Liver (tissue), 9 donors: Measurements from ENCODE around the gene MAPK8IP3. TPM values are rescaled to one million over a fixed set of nuclear protein-coding genes. Genes with fewer than 3 reads are reported as not detected.
A peak's percentile ranks its signal among the peaks of the same experiment; 100 is the strongest.

Experiments
- DNase-seq: peaks from one replicate; pipeline ENCODE4 v3.0.0-alpha.2; 2017; ENCODE audit warnings: low spot score
- H3K27ac ChIP-seq, 2 donors: one replicate each; pipeline ENCODE4 v1.7.0; 2013; ENCODE audit warnings: inconsistent platforms in 2 of 2, low read length in 2 of 2, control low read depth in 1 of 2, low read depth in 1 of 2, mild to moderate bottlenecking in 1 of 2
- H3K27me3 ChIP-seq, 4 donors: one replicate each; pipeline versions ENCODE4 v1.6.1 to v1.7.0; 2013; ENCODE audit warnings: low read length in 3 of 4, inconsistent platforms in 1 of 4, mild to moderate bottlenecking in 1 of 4, moderate library complexity in 1 of 4; ENCODE audit not compliant: control insufficient read depth in 4 of 4, insufficient read depth in 4 of 4
- H3K36me3 ChIP-seq, 4 donors: one replicate each; pipeline versions ENCODE4 v1.6.1 to v1.7.0; 2013; ENCODE audit warnings: low read length in 3 of 4, mild to moderate bottlenecking in 3 of 4, low read depth in 1 of 4, moderate library complexity in 1 of 4; ENCODE audit not compliant: control insufficient read depth in 4 of 4, insufficient read depth in 3 of 4
- H3K4me1 ChIP-seq, 4 donors: one replicate each; pipeline versions ENCODE4 v1.6.1 to v1.7.0; 2013; ENCODE audit warnings: low read length in 3 of 4, mild to moderate bottlenecking in 3 of 4, moderate library complexity in 1 of 4; ENCODE audit not compliant: control insufficient read depth in 4 of 4, insufficient read depth in 4 of 4
- H3K4me3 ChIP-seq, 3 donors: one replicate each; pipeline versions ENCODE4 v1.6.1 to v1.7.0; 2013; ENCODE audit warnings: low read length in 3 of 3, control low read depth in 1 of 3, low read depth in 1 of 3, mild to moderate bottlenecking in 1 of 3
- H3K9ac ChIP-seq, 2 donors: one replicate each; pipeline ENCODE4 v1.7.0; 2013; ENCODE audit warnings: low read length in 2 of 2, mild to moderate bottlenecking in 2 of 2, moderate library complexity in 2 of 2, control low read depth in 1 of 2, low read depth in 1 of 2
- H3K9me3 ChIP-seq, 4 donors: one replicate each; pipeline versions ENCODE4 v1.6.1 to v1.7.0; 2013; ENCODE audit warnings: low read length in 3 of 4; ENCODE audit not compliant: control insufficient read depth in 4 of 4
- EGR1 ChIP-seq, 2 donors: IDR thresholded peaks; 2 replicates each; pipeline ENCODE4 v1.6.1; 2016 to 2018; ENCODE audit warnings: antibody characterized with exemption in 2 of 2, low read depth in 2 of 2
- FOXA1 ChIP-seq: IDR thresholded peaks from 2 replicates; pipeline ENCODE4 v1.6.1; 2016; ENCODE audit warnings: antibody characterized with exemption
- FOXA2 ChIP-seq: IDR thresholded peaks from 2 replicates; pipeline ENCODE4 v1.6.1; 2016; ENCODE audit warnings: antibody characterized with exemption
- GABPA ChIP-seq, 2 donors: IDR thresholded peaks in 1 of 2; conservative IDR thresholded peaks in 1 of 2; 2 replicates each; pipeline ENCODE4 v1.6.1; 2016; ENCODE audit warnings: antibody characterized with exemption in 2 of 2, mild to moderate bottlenecking in 1 of 2, moderate library complexity in 1 of 2
- HNF4A ChIP-seq, 2 donors: conservative IDR thresholded peaks; 2 replicates each; pipeline ENCODE4 v1.6.1; 2016; ENCODE audit warnings: antibody characterized with exemption in 2 of 2, mild to moderate bottlenecking in 2 of 2
- HNF4G ChIP-seq: IDR thresholded peaks from 2 replicates; pipeline ENCODE4 v1.6.1; 2016; ENCODE audit warnings: antibody characterized with exemption
- JUND ChIP-seq, 2 donors: IDR thresholded peaks; 2 replicates each; pipeline ENCODE4 v1.6.1; 2016; ENCODE audit warnings: antibody characterized with exemption in 2 of 2
- NR2F2 ChIP-seq: IDR thresholded peaks from 2 replicates; pipeline ENCODE4 v1.6.1; 2016; ENCODE audit warnings: antibody characterized with exemption
- RAD21 ChIP-seq, 2 donors: IDR thresholded peaks; 2 replicates each; pipeline ENCODE4 v1.6.1; 2016; ENCODE audit warnings: antibody characterized with exemption in 2 of 2, mild to moderate bottlenecking in 2 of 2
- RXRA ChIP-seq, 2 donors: IDR thresholded peaks; 2 replicates each; pipeline ENCODE4 v1.6.1; 2017 to 2018; ENCODE audit warnings: antibody characterized with exemption in 2 of 2, mild to moderate bottlenecking in 1 of 2
- SP1 ChIP-seq: IDR thresholded peaks from 2 replicates; pipeline ENCODE4 v1.6.1; 2018; ENCODE audit warnings: antibody characterized with exemption, mild to moderate bottlenecking
- TAF1 ChIP-seq: conservative IDR thresholded peaks from 2 replicates; pipeline ENCODE4 v1.6.1; 2016; ENCODE audit warnings: antibody characterized with exemption, mild to moderate bottlenecking
- YY1 ChIP-seq: IDR thresholded peaks from 2 replicates; pipeline ENCODE4 v1.6.1; 2016; ENCODE audit warnings: antibody characterized with exemption, mild to moderate bottlenecking
- WGBS: extraction: QIAGEN DNeasy Blood & Tissue Kit; methylation state at CpG from one replicate; pipeline ENCODE4 v1.1.7; 2013; 5-methylcytosine and 5-hydroxymethylcytosine counted together
- polyA plus RNA-seq, 2 donors: library from polyadenylated mRNA; stranded (reverse) in 1 of 2; unstranded in 1 of 2; fragments of 200-250 nt in 1 of 2; fragments of >200 nt in 1 of 2; fragmentation: Nextera tagmentation in 1 of 2; extraction: Ambion mirVana in 1 of 2; gene quantifications; one replicate each; pipeline versions ENCODE4 v1.2.1 to v1.2.3, GENCODE V29; 2013 to 2015
- total RNA-seq, 2 donors: library from RNA; depleted of rRNA; stranded (reverse); fragments of >200 nt; gene quantifications; one replicate each; pipeline ENCODE4 v1.2.3, GENCODE V29; 2014
- TF ChIP-seq, protein P1 (sequence below): fragments of 150-350 bp; IDR thresholded peaks from 2 replicates; pipeline ENCODE4 v1.5.1; 2017; ENCODE audit warnings: improper control_type of control experiment, low read depth, low read length; ENCODE audit not compliant: missing input control
- TF ChIP-seq, protein P2 (sequence below): IDR thresholded peaks from 2 replicates; pipeline ENCODE4 v1.6.1; 2016; ENCODE audit warnings: antibody characterized with exemption
- TF ChIP-seq, protein P3 (sequence below): IDR thresholded peaks from 2 replicates; pipeline ENCODE4 v1.6.1; 2016; ENCODE audit warnings: antibody characterized with exemption, mild to moderate bottlenecking
- donor health status: healthy.
- donor health status: healthy.
- donor health status: healthy.
- donor health status: healthy.
- donor health status: healthy.

MAPK8IP3 gene
- total and polyA plus RNA-seq, 4 donors, result 4.1 to 43.0 (median 9.3) TPM

DNA sequence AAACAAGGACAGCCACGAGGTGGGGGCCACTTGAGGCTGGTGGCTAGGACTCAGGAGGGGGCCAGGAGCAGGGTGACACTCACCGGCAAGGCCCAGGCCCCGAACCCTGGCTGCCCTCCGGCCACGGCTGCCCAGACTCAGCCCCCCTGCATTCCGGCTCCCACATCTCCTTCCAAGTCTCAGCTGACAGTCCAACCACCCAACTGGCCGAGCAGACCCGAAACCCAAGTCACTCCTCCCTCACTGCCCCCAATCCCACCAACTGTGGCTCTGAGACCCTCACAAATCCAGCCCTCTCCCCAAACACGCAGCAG is 111.2 kb downstream of the MAPK8IP3 start:
- Histone ChIP-seq H3K9ac (no peak overlapping the region), H3K4me3 (no peak overlapping the region), H3K9me3 (no peaks in the 10 kb centered on the region), H3K4me1 (peaks cover 3 to 78% (median 69%) of the 10 kb centered on the region in 4 donors), H3K36me3 (peaks cover 5 to 31% (median 26%) of the 10 kb centered on the region in 4 donors), H3K27me3 (no peaks in the 10 kb centered on the region), H3K27ac (peak overlapping the region; percentile 81 to 85)
- WGBS, result 92% methylated on average over 9 of the region's 9 CpGs
- TF ChIP-seq TAF1 (no peak), RXRA (IDR thresholded peaks at IDR 0.05) (no peak)
- no peak for DNase-seq

DNA sequence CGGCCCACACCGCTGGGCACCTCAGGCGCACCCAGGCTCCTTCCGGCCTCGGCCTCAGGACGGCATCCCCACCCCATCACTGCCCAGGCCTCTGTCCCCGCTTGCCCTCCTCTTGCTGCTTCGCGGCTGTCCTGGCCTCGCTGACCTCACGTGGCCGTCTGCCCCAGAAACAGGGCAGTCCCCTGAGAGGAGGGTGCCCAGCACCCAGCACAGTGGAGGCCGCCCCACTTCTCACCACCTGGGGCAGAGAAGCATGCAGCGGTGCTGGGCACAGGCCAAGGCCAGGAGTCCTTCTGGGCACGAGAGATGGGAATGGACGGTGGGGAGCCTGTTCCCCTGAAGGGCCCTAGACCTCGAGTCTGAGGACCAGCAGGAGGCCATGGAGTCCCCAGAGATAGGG is 111.7 kb downstream of the MAPK8IP3 start:
- 55% methylated on average over 17 of the region's 17 CpGs for WGBS
- H3K36me3 ChIP-seq, result peaks cover 10 to 34% (median 30%) of the 10 kb centered on the region in 4 donors
- TF ChIP-seq HNF4A (conservative IDR thresholded peaks at IDR 0.05), result peak in 1 of 2 donors; percentile 7
- TF ChIP-seq HNF4G, result no peak
- TF ChIP-seq RXRA (IDR thresholded peaks at IDR 0.05), result peak in 1 of 2 donors; percentile 42
- no peak overlapping the region for H3K9ac ChIP-seq
- no peak overlapping the region for H3K4me3 ChIP-seq
- peak overlapping the region; percentile 81 to 85 for H3K27ac ChIP-seq
- H3K9me3 ChIP-seq, result no peaks in the 10 kb centered on the region
- H3K4me1 ChIP-seq, result peaks cover 8 to 82% (median 74%) of the 10 kb centered on the region in 4 donors
- no peaks in the 10 kb centered on the region for H3K27me3 ChIP-seq
- no peak for DNase-seq

DNA sequence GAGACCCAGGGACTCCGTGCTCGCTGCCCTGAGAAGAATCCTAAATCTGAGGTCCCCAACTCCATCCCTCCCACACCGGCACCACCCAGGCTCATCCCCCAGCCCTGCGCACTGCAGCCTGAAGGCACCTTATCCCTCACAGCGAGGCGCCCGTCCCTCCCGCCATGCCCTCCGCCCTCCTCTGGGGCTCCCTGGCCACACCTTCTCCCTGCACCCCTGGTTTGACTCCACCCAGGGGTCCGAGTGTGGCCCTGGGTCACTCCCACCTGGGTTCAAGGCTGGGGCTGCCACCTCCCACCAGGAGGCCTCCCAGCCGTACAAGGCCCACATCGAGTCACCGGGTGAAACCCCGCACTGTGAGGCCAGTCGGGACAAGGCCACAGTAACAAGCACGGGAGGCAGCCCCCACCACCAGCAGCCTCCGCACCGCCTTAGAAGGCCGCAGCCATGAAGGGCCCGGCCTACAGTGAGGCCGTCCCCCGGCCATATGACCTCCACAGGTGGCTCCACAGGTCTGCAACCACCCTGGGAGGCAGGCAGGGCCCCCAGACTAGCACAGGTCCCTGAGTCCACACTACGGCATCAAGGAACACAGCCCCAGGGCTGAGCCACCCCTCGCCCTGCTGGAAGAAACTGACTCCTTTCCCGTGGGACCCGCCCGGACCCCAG is 112.3 kb downstream of the MAPK8IP3 start:
- Histone ChIP-seq H3K27ac (peak overlapping the region; percentile 81 to 85), H3K9ac (no peak overlapping the region), H3K4me3 (no peak overlapping the region), H3K27me3 (no peaks in the 10 kb centered on the region), H3K4me1 (peaks cover 8 to 80% (median 73%) of the 10 kb centered on the region in 4 donors), H3K36me3 (peaks cover 12 to 34% (median 30%) of the 10 kb centered on the region in 4 donors), H3K9me3 (no peaks in the 10 kb centered on the region)
- DNase-seq, result peak; percentile 41
- 89% methylated on average over 27 of the region's 27 CpGs for WGBS
- TF ChIP-seq TAF1, result no peak

DNA sequence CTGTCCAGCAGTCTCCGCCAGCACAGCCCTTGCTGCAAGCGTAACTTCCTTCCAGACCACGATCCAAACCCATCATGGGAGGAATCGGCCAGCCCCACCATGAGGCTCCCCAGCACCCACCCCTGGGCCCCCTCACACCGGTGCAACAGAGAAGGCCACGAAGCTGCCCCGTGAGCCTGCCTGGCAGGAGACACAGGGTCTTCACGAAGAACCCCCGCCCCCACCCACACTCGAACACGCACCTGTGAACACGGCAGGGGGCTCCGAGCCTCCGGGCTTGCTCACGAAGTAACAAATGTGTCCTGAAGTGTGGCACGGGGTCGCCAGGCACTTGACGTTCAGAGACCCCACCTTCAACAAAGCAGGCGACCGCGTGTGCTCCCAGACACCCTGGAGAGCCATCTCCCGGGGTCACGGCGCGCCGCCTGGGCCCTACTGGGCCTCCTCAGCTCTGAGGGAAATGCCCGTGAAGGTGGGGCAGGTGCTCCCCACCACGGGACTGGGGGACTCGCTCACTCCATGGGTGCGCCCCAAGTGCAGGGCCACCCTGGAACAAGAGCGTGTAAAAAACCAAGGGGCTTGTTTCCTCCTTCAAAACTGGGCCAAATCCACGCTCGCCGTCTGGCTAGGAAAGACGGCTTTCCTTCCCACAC is 113.0 kb downstream of the MAPK8IP3 start:
- no peaks in the 10 kb centered on the region for H3K27me3 ChIP-seq
- no peak overlapping the region for H3K27ac ChIP-seq
- H3K9ac ChIP-seq, result no peak overlapping the region
- no peak overlapping the region for H3K4me3 ChIP-seq
- H3K36me3 ChIP-seq, result peaks cover 12 to 29% (median 28%) of the 10 kb centered on the region in 4 donors
- DNase-seq, result peak; percentile 35
- WGBS, result 96% methylated on average over 35 of the region's 35 CpGs
- no peaks in the 10 kb centered on the region for H3K9me3 ChIP-seq
- peaks cover 8 to 82% (median 71%) of the 10 kb centered on the region in 4 donors for H3K4me1 ChIP-seq
- no peak for TF ChIP-seq RXRA (IDR thresholded peaks at IDR 0.05)
- TF ChIP-seq, protein P1, sequence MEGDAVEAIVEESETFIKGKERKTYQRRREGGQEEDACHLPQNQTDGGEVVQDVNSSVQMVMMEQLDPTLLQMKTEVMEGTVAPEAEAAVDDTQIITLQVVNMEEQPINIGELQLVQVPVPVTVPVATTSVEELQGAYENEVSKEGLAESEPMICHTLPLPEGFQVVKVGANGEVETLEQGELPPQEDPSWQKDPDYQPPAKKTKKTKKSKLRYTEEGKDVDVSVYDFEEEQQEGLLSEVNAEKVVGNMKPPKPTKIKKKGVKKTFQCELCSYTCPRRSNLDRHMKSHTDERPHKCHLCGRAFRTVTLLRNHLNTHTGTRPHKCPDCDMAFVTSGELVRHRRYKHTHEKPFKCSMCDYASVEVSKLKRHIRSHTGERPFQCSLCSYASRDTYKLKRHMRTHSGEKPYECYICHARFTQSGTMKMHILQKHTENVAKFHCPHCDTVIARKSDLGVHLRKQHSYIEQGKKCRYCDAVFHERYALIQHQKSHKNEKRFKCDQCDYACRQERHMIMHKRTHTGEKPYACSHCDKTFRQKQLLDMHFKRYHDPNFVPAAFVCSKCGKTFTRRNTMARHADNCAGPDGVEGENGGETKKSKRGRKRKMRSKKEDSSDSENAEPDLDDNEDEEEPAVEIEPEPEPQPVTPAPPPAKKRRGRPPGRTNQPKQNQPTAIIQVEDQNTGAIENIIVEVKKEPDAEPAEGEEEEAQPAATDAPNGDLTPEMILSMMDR, result no peak
- no peak for TF ChIP-seq JUND (IDR thresholded peaks at IDR 0.05)
- TF ChIP-seq RAD21 (IDR thresholded peaks at IDR 0.05), result no peak
- TF ChIP-seq EGR1 (IDR thresholded peaks at IDR 0.05; ENCODE audit: low read depth in 2 of 2), result no peak
- TF ChIP-seq SP1, result no peak
- no peak for TF ChIP-seq YY1
- TF ChIP-seq HNF4A (conservative IDR thresholded peaks at IDR 0.05), result no peak
- TF ChIP-seq, protein P2, sequence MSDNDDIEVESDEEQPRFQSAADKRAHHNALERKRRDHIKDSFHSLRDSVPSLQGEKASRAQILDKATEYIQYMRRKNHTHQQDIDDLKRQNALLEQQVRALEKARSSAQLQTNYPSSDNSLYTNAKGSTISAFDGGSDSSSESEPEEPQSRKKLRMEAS, result no peak
- no peak for TF ChIP-seq FOXA1
- TF ChIP-seq, protein P3, sequence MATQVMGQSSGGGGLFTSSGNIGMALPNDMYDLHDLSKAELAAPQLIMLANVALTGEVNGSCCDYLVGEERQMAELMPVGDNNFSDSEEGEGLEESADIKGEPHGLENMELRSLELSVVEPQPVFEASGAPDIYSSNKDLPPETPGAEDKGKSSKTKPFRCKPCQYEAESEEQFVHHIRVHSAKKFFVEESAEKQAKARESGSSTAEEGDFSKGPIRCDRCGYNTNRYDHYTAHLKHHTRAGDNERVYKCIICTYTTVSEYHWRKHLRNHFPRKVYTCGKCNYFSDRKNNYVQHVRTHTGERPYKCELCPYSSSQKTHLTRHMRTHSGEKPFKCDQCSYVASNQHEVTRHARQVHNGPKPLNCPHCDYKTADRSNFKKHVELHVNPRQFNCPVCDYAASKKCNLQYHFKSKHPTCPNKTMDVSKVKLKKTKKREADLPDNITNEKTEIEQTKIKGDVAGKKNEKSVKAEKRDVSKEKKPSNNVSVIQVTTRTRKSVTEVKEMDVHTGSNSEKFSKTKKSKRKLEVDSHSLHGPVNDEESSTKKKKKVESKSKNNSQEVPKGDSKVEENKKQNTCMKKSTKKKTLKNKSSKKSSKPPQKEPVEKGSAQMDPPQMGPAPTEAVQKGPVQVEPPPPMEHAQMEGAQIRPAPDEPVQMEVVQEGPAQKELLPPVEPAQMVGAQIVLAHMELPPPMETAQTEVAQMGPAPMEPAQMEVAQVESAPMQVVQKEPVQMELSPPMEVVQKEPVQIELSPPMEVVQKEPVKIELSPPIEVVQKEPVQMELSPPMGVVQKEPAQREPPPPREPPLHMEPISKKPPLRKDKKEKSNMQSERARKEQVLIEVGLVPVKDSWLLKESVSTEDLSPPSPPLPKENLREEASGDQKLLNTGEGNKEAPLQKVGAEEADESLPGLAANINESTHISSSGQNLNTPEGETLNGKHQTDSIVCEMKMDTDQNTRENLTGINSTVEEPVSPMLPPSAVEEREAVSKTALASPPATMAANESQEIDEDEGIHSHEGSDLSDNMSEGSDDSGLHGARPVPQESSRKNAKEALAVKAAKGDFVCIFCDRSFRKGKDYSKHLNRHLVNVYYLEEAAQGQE, result no peak
- TF ChIP-seq GABPA (IDR thresholded peaks at IDR 0.05 in 1 of 2, conservative IDR thresholded peaks at IDR 0.05 in 1 of 2), result no peak
- TF ChIP-seq TAF1, result no peak
- TF ChIP-seq HNF4G, result no peak
- TF ChIP-seq NR2F2, result no peak
- no peak for TF ChIP-seq FOXA2
